NAMALWA (cell line): Measurements from ENCODE around the gene FAM149B1.
"Not testable (repeated sequence)": the region's sequence is repeated elsewhere in the genome, so short reads cannot be mapped to it uniquely, and the experiment has no call there.

Source experiments
- DNase-seq: peaks from one replicate; pipeline ENCODE4 v3.0.0-alpha.2; 2015; ENCODE audit warnings: low spot score

The FAM149B1 gene

DNA sequence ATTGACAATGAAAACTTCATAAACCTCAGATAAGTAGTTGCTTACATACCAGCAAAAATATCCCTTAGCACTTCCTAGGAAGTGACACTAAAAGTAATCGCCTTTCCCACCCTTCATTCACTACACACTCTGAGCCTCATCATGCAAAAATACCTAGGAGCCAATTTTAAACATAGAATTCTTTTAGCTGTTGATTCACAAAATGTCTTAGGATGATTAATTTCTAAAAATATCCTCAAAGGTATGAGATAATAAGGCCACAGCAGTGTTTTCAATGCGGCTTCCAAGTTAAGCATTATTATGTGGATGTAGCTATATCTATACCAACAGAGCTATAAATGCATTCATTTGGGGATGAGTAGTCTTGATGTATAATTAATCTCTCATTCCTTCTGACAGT, 66.0 kb downstream of the FAM149B1 start:
- DNase-seq = no peak

DNA sequence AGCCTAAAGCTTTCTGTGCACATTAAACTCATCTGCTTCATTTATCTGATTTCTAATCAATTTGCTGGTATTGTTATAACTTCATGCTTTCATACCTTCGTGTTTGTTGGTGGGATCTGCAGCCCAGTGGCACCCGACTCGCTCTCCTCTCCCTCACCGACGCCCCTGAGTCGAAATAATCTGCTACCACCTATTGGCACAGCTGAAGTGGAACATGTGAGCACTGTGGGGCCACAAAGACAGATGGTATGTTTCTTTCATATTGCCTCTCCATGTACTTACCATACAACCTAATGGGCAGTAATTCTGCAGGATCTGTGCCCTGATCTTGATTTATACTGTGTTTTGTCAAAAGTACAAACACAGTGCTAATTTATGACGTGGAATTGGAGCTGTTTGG, 66.8 kb downstream of the FAM149B1 start:
- no peak for DNase-seq

DNA sequence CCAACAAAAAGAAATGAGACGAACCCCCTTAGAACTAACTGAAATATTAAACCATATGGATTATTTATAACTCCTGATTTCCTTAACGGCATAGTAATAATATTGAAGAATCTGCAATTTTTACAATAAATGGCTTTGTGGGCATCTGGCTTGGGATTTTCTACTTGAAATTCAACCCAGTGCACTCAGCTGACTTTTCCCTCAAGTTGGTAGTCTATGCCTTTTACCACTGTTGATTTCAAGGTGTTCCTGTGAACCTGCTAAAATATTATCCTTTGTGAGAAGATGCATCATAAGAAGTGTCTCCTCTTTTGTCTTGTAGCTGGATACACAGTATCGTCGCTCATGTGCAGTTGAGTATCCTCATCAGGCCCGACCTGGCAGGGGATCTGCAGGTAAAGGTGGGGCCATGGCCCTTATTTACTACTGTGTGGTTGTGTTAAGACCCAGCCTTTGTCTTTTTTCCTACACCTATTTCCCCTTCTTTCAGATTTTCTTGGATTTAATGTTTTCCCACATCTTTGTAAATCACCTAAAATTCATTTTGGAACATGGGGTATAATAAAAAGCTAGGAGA, 71.2 kb downstream of the FAM149B1 start:
- no peak for DNase-seq

DNA sequence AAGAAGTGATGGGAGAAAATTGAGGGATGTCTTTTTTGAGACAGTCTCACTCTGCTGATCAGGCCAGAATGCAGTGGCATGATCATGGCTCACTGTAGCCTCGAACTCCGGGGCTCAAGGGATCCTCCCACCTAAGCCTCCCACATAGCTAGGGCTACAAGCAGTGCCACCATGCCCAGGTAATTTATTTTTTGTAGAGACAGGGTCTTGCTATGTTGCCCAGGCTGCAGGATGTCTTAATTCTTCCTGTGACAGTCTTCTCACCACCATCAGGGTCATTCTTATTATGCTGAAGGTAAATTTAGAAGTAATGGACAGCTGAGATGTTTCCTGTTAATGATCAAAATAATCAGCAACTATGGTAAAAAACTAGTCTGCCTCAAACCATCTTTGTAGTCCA, 72.0 kb downstream of the FAM149B1 start:
- no peak for DNase-seq

DNA sequence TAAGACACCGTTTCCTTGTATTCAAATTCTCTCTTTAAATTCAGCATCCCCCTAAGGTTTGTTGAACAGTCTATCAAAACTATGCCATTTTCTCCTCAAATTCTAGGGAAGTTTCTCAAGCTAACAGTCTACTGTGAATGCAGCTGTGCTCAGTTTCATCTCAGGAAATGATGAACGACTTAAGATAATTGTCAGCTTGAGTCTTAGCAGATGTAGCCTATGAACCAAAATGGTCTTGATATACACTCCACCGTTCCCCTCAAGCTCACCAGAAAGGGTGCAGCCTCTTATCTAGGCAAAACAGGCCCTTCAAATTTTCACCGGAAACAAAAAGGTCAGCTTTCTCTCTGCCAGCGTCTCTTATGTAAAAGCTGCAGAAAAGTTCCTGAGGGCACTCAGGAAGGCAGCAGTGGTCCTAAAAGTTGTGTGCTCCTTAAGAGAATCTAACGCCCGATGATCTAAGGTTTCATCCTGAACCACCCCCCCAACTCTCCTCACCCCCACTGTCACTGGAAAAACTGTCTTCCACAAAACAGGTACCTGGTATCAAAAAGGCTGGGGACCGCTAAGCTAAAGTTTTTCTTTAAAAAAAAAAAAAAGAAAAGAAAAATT, 77.1 kb downstream of the FAM149B1 start:
- DNase-seq = peak; percentile 5

DNA sequence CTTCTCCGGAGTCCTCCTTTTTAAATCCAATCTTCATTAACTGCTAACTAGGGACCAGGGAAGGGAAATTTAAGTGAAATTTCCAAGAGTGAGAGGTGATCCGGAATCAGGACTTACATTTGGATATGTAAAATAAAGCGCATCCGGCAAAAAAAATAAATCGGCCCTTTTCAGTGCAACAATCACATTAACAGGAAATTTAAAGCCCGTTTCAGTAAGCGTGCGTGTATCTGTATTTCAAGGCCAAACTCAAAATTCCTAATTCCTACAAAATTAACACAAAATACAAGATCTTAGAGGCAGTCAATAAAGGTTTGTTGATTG, 78.4 kb downstream of the FAM149B1 start:
- no peak for DNase-seq

DNA sequence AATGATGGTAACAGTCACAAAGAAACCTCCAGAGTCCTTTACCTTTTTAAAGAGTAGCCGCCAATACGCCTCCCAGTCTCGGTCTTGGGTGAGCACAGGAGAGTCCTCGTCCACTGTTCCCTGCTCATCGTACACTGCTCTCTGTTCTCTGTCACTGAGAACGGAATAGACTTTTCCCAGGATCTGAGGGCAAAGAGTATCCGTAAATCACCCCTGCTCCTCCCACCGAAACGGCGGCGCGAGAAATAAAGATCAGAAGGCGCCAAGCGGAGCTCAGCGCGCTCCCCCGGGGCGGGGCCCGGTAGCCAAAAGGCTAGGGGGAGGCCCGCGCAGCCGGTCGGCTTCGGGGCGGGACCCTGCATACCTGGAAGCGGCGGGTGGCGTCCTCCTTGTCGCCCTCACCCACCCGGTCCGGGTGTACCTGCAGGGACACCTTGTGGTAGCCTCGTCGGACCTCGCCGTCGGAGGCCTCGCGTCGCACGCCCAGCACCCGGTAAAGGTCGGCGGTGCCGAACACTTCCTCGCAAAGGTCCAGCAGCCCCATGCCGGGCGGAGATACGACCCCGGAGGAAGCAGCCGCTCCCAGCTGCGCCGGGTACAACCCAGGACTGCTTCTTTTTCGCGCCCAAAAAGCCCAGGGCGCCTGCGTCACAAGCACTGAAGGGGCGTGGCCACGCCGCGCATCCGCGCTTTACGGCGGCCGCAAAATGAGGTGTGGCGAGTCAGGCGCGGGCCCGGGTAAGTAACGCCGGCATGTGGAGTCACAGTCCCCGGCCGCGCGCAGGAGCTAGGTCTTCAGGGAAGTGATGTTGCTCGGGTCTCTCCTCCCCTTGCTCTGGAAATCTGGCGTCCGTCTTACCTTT, 79.0 kb downstream of the FAM149B1 start, which contains the start of gene DNAJC9:
Gene DNAJC9 (minus strand): TSS at position 610 of the 863 bp plus-strand sequence. CDS start 66 bp downstream, at position 544.
- peak; percentile 91 for DNase-seq

DNA sequence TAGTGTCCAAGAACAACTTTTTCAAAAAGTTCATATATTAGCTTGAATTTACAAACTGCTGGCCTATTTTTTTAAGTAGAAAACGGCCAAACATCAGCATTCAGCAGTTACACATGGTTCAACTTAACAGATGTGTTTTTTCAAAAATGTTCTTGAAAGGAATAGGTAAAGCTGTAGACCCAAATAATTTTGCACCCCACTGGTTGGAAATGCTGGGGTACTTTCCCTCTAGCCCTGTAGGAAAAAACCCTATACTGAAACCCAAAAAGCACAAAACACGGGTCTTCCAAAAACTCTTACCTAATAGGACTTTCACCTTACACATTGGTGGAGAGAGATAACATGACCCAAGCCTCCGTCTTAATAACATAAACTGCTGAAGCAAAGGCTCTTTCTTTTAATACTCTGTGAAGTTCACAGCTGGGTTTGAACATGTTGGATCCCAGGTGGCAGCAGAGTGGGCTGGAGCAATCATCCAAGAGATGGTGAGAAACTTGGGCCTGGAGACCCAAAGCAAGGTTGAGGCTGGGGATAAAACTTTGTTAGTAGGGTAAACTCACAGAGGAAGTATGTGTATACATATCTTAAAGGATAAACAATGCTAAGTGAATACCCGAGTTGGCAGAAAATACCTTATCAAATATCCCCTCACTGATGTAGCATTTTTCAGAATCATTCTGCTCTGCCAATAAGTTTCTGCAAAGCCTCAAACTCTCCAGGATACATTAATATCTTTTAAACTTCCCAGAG, 79.8 kb downstream of the FAM149B1 start:
- DNase-seq = peak; percentile 45

DNA sequence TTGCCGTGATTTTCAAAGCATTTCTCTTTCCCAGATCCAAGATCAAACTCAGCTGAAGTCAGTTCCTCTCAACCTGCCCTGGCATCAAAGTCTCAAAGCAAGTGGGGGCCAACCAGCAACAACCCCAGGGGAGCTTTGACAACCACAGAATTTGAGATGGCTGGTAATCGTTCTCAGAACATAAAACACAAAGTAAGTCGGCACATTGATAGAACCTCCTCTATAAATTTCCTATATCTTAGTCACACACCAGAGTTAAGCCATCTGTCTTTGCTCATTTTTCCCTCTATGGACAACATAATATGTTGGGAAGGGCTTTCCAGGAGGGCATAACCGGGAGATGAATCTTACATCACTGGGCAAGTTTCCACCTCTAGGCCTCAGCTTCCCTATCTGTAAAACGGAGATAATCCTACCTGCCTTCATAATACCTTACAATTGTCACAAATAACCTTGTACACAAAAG, 80.4 kb downstream of the FAM149B1 start:
- DNase-seq = peak; percentile 1

DNA sequence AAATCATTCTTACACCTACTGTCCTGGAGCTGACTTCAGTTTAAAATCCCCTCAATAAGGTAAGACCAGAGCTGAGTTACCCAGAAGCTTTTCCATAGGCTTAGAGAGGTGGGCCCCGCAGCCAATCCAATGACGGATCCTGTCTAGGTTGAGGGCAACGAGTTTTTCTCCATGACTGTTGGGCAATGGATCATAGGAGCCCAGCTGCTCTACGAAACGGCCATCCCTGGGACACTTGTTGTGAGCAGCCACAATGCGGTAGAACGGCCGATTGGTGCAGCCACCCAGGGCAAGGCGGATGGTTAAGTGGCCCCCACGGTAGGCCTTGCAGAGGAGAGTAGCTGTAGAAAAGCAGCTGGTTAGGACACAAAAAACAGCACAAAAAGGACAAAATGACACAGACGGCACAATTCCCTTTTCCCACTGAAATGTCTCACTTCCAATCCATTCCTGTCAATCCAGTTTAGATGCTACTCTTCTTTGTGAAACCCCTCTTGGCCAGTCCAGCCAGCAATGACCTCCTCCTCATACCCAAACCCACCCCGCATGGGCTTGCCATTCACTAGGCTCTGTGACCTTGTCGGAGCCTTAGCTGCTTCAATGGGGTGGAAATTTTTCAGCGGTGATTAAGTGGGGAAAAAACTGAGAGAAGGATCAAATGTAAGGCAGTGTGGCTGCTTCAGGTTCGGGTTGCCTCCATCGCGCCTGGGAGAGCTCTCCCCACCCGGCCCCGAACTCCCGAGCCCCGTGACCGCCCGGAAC, 83.9 kb downstream of the FAM149B1 start:
- DNase-seq = no peak

DNA sequence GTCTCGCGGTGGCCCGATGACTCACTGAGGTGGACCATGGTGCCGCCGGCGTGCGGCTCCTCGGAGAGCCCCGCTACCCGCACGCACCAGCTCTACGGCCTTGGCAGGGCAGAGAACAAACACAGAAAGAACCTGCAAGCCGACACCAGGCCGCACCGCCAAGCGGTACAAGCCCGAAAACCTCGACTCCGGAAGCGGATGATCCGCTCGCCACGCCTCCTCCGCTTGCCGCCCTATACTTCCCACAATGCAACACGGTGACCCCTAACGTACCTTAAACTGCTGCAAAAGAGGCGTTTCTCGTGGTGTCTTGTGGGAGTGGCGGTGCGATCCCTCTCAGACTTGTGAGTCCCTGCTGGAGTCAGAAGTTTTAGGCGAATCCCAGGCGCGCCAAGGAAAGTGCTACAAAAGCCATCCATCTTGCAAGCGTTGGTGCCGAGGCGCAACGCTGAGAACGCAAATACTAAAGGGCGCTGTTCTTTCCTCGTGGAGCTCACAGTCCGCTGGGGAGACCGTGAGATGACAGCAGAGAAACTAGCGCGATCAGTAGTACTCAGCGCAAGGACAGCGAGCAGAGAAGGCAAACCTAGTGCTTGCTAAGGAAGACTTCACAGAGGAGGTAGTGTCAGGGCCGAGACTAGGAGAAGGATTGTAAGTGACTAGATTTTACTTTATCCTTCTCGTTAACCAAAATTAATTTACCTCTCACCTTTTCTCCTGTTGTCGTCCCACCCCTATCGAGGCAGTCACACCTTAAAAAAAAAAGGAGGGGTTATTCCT, 84.7 kb downstream of the FAM149B1 start, which contains the start of gene MRPS16:
Gene MRPS16 (minus strand): TSS at position 200 of the 780 bp plus-strand sequence. CDS start 162 bp downstream, at position 38.
- peak; percentile 91 for DNase-seq

DNA sequence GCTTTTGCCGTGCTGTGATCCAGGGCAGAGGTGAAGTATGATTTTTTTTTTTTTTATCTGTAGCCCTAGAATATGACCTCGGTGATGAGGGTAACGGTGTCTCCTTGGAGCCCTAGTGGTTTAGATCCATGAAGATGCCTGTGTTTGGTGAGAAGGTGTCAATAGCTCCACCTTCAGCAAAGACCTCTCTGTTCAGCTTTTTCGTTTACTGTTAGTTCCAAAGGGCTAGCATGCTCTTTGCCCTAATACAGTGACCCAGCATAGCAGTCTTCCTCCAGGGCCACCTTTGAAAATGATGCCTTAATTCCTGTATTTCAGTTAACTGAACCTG, 85.3 kb downstream of the FAM149B1 start:
- DNase-seq = peak; percentile 53

DNA sequence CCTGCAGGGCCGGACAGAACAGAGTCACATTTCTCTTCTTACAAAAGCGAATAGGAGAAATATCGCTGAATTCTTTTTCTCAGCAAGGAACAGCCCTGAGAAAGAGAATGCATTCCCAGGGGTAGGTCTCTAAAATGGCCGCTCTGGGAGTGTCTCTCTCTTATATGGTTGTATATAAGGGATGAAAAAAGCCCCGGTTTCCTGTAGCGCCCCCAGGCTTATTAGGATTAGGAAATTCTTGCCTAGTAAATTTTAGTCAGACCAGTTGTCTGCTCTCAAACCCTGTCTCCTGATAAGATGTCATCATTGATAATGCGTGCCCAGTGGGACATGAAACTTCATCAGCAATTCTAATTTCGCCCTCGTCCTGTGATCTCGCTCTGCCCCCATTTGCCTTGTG, 90.7 kb downstream of the FAM149B1 start:
- not testable (repeated sequence) for DNase-seq

DNA sequence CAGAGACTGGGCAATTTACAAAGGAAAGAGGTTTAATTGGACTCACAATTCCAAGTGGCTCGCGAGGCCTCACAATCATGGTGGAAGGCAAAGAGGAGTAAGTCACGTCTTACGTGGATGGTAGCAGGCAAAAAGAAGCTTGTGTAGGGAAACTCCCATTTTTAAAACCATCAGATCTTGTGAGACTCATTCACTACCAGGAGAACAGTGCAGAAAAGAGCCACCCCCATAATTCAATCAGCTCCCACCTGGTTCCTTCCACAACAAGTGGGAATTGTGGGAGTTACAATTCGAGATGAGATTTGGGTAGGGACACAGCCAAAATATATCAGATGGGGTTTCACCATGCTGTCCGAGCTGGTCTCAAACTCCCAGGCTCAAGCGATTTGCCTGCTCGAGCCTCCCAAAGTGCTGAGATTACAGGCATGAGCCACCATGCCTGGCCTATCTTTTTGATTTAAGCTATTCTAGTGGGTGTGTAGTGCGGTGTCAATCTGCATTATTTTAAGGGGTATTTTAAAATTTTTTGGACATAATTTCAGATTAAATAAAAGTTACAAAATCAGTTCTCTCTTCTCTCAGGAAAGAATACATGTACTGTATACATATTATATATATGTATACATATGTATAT, 93.6 kb downstream of the FAM149B1 start:
- DNase-seq = no peak

DNA sequence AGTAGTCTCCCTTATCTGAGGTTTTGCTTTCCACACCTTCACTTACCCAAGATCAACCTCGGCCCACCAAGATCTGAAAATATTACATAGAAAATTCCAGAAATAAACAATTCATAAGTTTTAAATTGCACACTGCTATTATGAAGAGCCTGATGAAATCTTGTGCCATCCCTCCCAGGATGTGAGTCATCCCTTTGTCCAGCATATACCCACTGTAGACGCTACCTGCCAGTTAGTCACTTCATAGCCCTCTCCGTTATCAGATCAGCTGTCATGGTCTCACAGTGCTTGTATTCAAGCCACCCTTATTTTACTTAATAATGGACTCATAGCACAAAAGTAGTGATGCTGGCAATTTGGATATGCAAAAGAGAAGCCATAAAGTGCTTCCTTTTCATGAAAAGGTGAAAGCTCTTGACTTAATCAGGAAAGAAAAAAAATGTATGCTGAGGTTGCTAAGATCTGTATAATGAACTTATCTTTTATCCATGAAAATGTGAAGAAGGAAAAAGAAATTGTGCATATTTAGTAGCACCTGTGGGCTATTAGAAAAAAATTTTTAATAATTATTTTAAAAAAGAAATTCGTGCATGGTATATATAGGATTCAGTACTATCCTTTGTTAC, 94.3 kb downstream of the FAM149B1 start:
- DNase-seq = no peak

DNA sequence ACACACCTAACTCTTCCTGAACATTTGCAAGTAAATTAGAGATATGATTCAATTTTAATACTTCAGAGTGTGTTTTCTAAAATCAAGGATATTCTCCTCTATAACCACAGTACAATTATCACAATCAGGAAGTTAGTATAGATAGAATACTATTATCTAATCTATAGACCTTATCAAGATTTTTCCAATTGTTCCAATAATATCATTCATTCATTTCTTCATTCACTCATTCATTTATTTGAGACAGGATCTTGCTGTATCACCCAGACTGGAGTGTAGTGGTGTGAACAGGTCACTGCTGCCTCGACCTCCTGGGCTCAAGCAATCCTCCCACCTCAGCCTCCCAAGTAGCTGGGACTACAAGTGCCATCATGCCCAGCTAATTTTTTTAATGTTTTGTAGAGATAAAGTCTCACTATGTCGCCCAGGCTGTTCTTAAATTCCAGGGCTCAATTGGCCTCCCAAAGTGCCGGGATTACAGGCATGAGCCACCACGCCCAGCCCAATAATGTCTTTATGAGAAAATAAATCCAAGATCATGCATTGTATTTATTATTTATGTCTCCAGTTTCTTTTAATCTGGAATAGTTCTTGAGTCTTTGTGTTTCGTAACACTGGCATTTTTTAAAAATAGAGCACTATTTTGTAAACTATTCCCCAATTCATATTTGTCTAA, 95.1 kb downstream of the FAM149B1 start:
- no peak for DNase-seq

DNA sequence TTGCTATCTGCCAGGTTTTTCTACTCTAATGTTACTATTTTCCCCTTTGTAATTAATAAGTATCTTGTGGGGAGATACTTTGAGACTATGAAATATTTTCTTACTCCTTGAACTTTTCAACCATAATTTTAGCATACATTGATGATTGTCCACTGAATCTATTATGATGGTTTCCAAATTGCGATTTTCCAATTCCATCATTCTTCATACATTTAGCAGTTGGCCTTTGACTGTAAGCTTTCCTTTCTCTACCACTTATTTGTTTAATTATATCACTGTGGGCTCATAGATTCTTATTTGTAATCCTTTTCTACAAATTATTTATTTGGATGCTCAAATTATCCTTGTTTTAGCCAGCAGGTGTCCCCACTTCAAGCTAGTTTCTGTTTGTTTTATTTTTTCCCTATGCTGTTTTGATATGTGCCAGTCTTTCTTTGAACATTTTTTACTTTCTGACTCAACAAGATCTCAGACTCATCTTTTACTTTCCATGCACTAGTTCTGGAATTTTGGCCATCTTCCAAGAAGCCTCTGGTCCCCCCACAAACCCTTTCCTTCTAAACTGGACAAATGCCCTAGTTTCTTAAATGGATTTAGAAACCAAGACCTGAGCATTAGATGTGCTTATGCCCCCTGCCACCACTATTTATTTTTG, 95.9 kb downstream of the FAM149B1 start:
- DNase-seq = peak; percentile 34

DNA sequence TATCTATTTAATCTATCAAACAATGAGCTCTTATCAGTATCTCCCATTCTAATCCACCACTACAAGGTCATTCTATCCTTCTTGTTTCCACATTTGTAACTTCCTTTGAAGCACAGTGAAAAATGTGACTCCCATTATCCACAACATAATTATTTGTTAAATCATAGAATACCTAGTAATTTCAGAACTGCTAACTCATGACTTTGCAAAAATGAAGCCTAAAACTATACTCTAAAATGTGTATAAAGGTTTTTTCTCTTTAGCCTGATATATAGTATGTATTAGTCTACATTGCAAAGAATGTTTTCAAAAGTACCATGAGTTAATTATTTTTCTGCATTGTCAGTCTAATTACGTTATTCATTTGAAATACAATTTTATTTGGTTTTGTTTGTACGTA, 96.5 kb downstream of the FAM149B1 start:
- no peak for DNase-seq

DNA sequence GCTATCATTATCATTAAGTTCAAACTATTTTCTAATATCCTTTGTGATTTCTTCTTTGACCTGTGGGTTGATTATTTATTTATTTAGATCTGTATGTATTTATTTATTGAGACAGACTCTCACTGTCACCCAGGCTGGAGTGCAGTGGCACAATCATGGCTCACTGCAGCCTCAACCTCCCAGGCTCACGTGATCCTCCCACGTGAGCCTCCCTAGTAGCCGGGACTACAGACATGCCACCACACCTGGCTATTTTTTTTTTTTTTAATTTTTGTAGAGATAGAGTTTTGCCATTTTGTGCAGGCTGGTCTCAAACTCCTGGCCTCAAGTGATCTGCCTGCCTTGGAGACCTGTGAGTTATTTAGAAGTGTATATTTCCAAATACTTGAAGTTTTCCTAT, 113.2 kb downstream of the FAM149B1 start:
- no peak for DNase-seq
